ENCODE measurements around the gene FGF9.

Gene FGF9

GRCh38 chr13:21735701-21736401 lies 65.0 kb downstream of the FGF9 start:
- H3K27ac ChIP-seq (ENCODE audit: low read length), result no peak overlapping the region
- no peaks in the 10 kb centered on the region for H3K9me3 ChIP-seq (ENCODE audit: insufficient read depth, low read length)
- H2AFZ ChIP-seq (ENCODE audit: low read depth, low read length), result no peak overlapping the region
- H3K4me1 ChIP-seq (ENCODE audit: low read length), result no peaks in the 10 kb centered on the region
- TF ChIP-seq EZH2phosphoT487 (IDR thresholded peaks at IDR 0.05; ENCODE audit: low read depth), result no peak
- no peak for TF ChIP-seq CTCF (IDR thresholded peaks at IDR 0.05; ENCODE audit: low read depth, low read length)
- 0 out of 2 replicates have a peak, but pooled peaks cover 7% of the 10 kb centered on the region for H3K27me3 ChIP-seq (ENCODE audit: low read depth, low read length)
- H3K4me3 ChIP-seq (ENCODE audit: low read length), result no peak overlapping the region
- no peaks in the 10 kb centered on the region for H4K20me1 ChIP-seq (ENCODE audit: insufficient read depth, low read length)
- no peaks in the 10 kb centered on the region for H3K79me2 ChIP-seq (ENCODE audit: low read length)
- H3K36me3 ChIP-seq (replicated peaks; ENCODE audit: low read depth, low read length), result no peaks in the 10 kb centered on the region
- no peak overlapping the region for H3K4me2 ChIP-seq (ENCODE audit: low read length)
- H3K9ac ChIP-seq (ENCODE audit: low read length), result no peak overlapping the region

GRCh38 chr13:21736926-21737325 lies 66.1 kb downstream of the FGF9 start:
- Histone ChIP-seq H3K9me3 (ENCODE audit: insufficient read depth, low read length) (no peaks in the 10 kb centered on the region), H3K27me3 (ENCODE audit: low read depth, low read length) (peaks cover 12% of the 10 kb centered on the region; the same call in 1 of the 2 replicates), H3K4me1 (ENCODE audit: low read length) (no peaks in the 10 kb centered on the region), H3K4me2 (ENCODE audit: low read length) (no peak overlapping the region), H3K4me3 (ENCODE audit: low read length) (no peak overlapping the region), H3K27ac (ENCODE audit: low read length) (no peak overlapping the region), H3K36me3 (replicated peaks; ENCODE audit: low read depth, low read length) (no peaks in the 10 kb centered on the region), H3K9ac (ENCODE audit: low read length) (no peak overlapping the region), H3K79me2 (ENCODE audit: low read length) (no peaks in the 10 kb centered on the region), H4K20me1 (ENCODE audit: insufficient read depth, low read length) (no peaks in the 10 kb centered on the region), H2AFZ (ENCODE audit: low read depth, low read length) (no peak overlapping the region)
- TF ChIP-seq EZH2phosphoT487 (IDR thresholded peaks at IDR 0.05; ENCODE audit: low read depth), result no peak
- no peak for TF ChIP-seq CTCF (IDR thresholded peaks at IDR 0.05; ENCODE audit: low read depth, low read length)

- Histone ChIP-seq H3K4me3 (ENCODE audit: low read length) (no peak overlapping the region), H3K27ac (ENCODE audit: low read length) (no peak overlapping the region), H3K4me1 (ENCODE audit: low read length) (no peaks in the 10 kb centered on the region), H3K9me3 (ENCODE audit: insufficient read depth, low read length) (no peaks in the 10 kb centered on the region), H3K4me2 (ENCODE audit: low read length) (no peak overlapping the region), H4K20me1 (ENCODE audit: insufficient read depth, low read length) (no peaks in the 10 kb centered on the region), H3K36me3 (replicated peaks; ENCODE audit: low read depth, low read length) (no peaks in the 10 kb centered on the region), H3K27me3 (ENCODE audit: low read depth, low read length) (peaks cover 12% of the 10 kb centered on the region; the same call in 1 of the 2 replicates), H3K9ac (ENCODE audit: low read length) (no peak overlapping the region), H2AFZ (ENCODE audit: low read depth, low read length) (no peak overlapping the region), H3K79me2 (ENCODE audit: low read length) (no peaks in the 10 kb centered on the region)
- no peak for TF ChIP-seq CTCF (IDR thresholded peaks at IDR 0.05; ENCODE audit: low read depth, low read length)
- TF ChIP-seq EZH2phosphoT487 (IDR thresholded peaks at IDR 0.05; ENCODE audit: low read depth), result no peak
Observed at GRCh38 chr13:21738630-21739029, 67.8 kb downstream of the FGF9 start.

- TF ChIP-seq EZH2phosphoT487 (IDR thresholded peaks at IDR 0.05; ENCODE audit: low read depth) (no peak), CTCF (IDR thresholded peaks at IDR 0.05; ENCODE audit: low read depth, low read length) (no peak)
- Histone ChIP-seq H3K79me2 (ENCODE audit: low read length) (no peaks in the 10 kb centered on the region), H3K27me3 (ENCODE audit: low read depth, low read length) (peaks cover 12% of the 10 kb centered on the region; the same call in 1 of the 2 replicates), H3K4me1 (ENCODE audit: low read length) (no peaks in the 10 kb centered on the region), H3K9ac (ENCODE audit: low read length) (no peak overlapping the region), H3K9me3 (ENCODE audit: insufficient read depth, low read length) (no peaks in the 10 kb centered on the region), H3K4me2 (ENCODE audit: low read length) (no peak overlapping the region), H3K27ac (ENCODE audit: low read length) (no peak overlapping the region), H3K36me3 (replicated peaks; ENCODE audit: low read depth, low read length) (no peaks in the 10 kb centered on the region), H3K4me3 (ENCODE audit: low read length) (no peak overlapping the region), H2AFZ (ENCODE audit: low read depth, low read length) (no peak overlapping the region), H4K20me1 (ENCODE audit: insufficient read depth, low read length) (no peaks in the 10 kb centered on the region)
Observed at GRCh38 chr13:21739771-21740170, 68.9 kb downstream of the FGF9 start.

All from OCI-LY3 (cell line).